Peyer's patch (tissue), 4 donors: Measurements from ENCODE around the gene PLK1. TPM values are rescaled to one million over a fixed set of nuclear protein-coding genes. Genes with fewer than 3 reads are reported as not detected.
"Not testable (repeated sequence)": the region's sequence is repeated elsewhere in the genome, so short reads cannot be mapped to it uniquely, and the experiment has no call there.

ENCODE experiments used
- DNase-seq, 3 donors: peaks; one replicate each; pipeline ENCODE4 v3.0.0-alpha.2; 2017 to 2019
- H3K27ac ChIP-seq, 4 donors: fragments of 200-600 bp; sonication (generic); one replicate each; pipeline ENCODE4 v1.5.1; 2016 to 2019
- H3K27me3 ChIP-seq, 2 donors: fragments of 200-600 bp; sonication (generic); one replicate each; pipeline ENCODE4 v1.5.1; 2019
- H3K36me3 ChIP-seq, 3 donors: fragments of 200-600 bp; sonication (generic); one replicate each; pipeline ENCODE4 v1.5.1; 2016 to 2019
- H3K4me1 ChIP-seq, 4 donors: fragments of 200-600 bp; sonication (generic); one replicate each; pipeline ENCODE4 v1.5.1; 2016 to 2019
- H3K4me3 ChIP-seq, 4 donors: fragments of 200-600 bp; sonication (generic); 1 replicate in 3 of 4; 2 replicates in 1 of 4; pipeline ENCODE4 v1.5.1; 2016 to 2019; ENCODE audit warnings: mild to moderate bottlenecking in 1 of 4
- H3K9me3 ChIP-seq, 4 donors: fragments of 200-600 bp; sonication (generic); one replicate each; pipeline ENCODE4 v1.5.1; 2016 to 2019; ENCODE audit warnings: mild to moderate bottlenecking in 1 of 4
- CTCF ChIP-seq, 6 experiments: fragments of 450-650 bp in 4 of 6; fragments of 200-600 bp in 2 of 6; sonication (generic) in 1 of 6; IDR thresholded peaks; one replicate each; pipeline ENCODE4 v1.5.1; 2017 to 2019; ENCODE audit warnings: antibody characterized with exemption in 6 of 6, mild to moderate bottlenecking in 3 of 6, moderate library complexity in 1 of 6
- POLR2A ChIP-seq, 2 donors: fragments of 450-650 bp; IDR thresholded peaks; one replicate each; pipeline ENCODE4 v1.5.1; 2017; ENCODE audit warnings: antibody characterized with exemption in 2 of 2, mild to moderate bottlenecking in 2 of 2, moderate library complexity in 2 of 2
- total RNA-seq, 4 donors: library from RNA; depleted of rRNA; stranded (reverse); fragments of >200 nt; gene quantifications; one replicate each; pipeline ENCODE4 v1.1.0, GENCODE V29; 2016

The PLK1 gene
- total RNA-seq, 4 donors from 2014 or later: 10.9 to 40.4 (median 11.9) TPM

GRCh38 chr16:23728112-23728477, 49.4 kb downstream of the PLK1 start:
- Histone ChIP-seq H3K9me3 (no peaks in the 10 kb centered on the region), H3K27ac (no peak overlapping the region), H3K36me3 (no peaks in the 10 kb centered on the region), H3K4me1 (no peaks in the 10 kb centered on the region), H3K4me3 (no peak overlapping the region), H3K27me3 (no peaks in the 10 kb centered on the region)
- TF ChIP-seq CTCF (IDR thresholded peaks at IDR 0.05): no peak
- TF ChIP-seq POLR2A (IDR thresholded peaks at IDR 0.05): no peak
- DNase-seq: no peak

GRCh38 chr16:23729503-23730424, 51.1 kb downstream of the PLK1 start:
- Histone ChIP-seq H3K4me3 (no peak overlapping the region), H3K27me3 (no peaks in the 10 kb centered on the region), H3K4me1 (no peaks in the 10 kb centered on the region), H3K9me3 (no peaks in the 10 kb centered on the region), H3K27ac (no peak overlapping the region), H3K36me3 (no peaks in the 10 kb centered on the region)
- DNase-seq: peak in 2 of 3 donors; percentile 56 to 76
- TF ChIP-seq CTCF (IDR thresholded peaks at IDR 0.05) (no peak), POLR2A (IDR thresholded peaks at IDR 0.05) (no peak)

GRCh38 chr16:23734176-23734893, 55.6 kb downstream of the PLK1 start:
- H3K9me3 ChIP-seq: no peaks in the 10 kb centered on the region
- no peak for DNase-seq

GRCh38 chr16:23737423-23738028, 58.8 kb downstream of the PLK1 start:
- H3K9me3 ChIP-seq, H3K27me3 ChIP-seq, H3K36me3 ChIP-seq, H3K4me1 ChIP-seq, H3K27ac ChIP-seq, DNase-seq, H3K4me3 ChIP-seq: not testable (repeated sequence)

More at GRCh38 chr16:23734176-23734893, 55.6 kb downstream of the PLK1 start:
- Histone ChIP-seq H3K27ac (no peak overlapping the region), H3K4me3 (no peak overlapping the region), H3K36me3 (no peaks in the 10 kb centered on the region), H3K4me1 (no peaks in the 10 kb centered on the region), H3K27me3 (no peaks in the 10 kb centered on the region)
- no peak for TF ChIP-seq CTCF (IDR thresholded peaks at IDR 0.05)
- no peak for TF ChIP-seq POLR2A (IDR thresholded peaks at IDR 0.05)

GRCh38 chr16:23739516-23739915, 60.8 kb downstream of the PLK1 start:
- no peak for DNase-seq
- H3K36me3 ChIP-seq: no peaks in the 10 kb centered on the region
- no peaks in the 10 kb centered on the region for H3K27me3 ChIP-seq
- no peak overlapping the region for H3K27ac ChIP-seq
- TF ChIP-seq POLR2A (IDR thresholded peaks at IDR 0.05) (no peak), CTCF (IDR thresholded peaks at IDR 0.05) (no peak)
- H3K4me3 ChIP-seq: no peak overlapping the region
- H3K9me3 ChIP-seq: no peaks in the 10 kb centered on the region
- no peaks in the 10 kb centered on the region for H3K4me1 ChIP-seq

Other genes with a start within 250 kb of the PLK1 start
- gene COG7, start 225.7 kb upstream of the PLK1 start, total RNA-seq: 10 to 100 TPM; 20.1 to 81.7 (median 50.4) TPM
- gene GGA2, start 168.4 kb upstream of the PLK1 start, total RNA-seq: 100 to 1,000 TPM in 1 of 4 donors, 10 to 100 TPM in 3; 13.8 to 254 (median 54.7) TPM
- gene EARS2, start 121.5 kb upstream of the PLK1 start, total RNA-seq: 10 to 100 TPM; 13.8 to 37.4 (median 28.0) TPM
- gene UBFD1, start 121.2 kb upstream of the PLK1 start, total RNA-seq: 10 to 100 TPM; 19.4 to 90.8 (median 37.9) TPM
- 100 to 1,000 TPM in 1 of 4 donors, 10 to 100 TPM in 3; 49.4 to 115 (median 92.8) TPM for gene NDUFAB1, start 82.6 kb upstream of the PLK1 start, total RNA-seq
- gene PALB2, start 37.6 kb upstream of the PLK1 start, total RNA-seq: 10 to 100 TPM; 15.6 to 27.8 (median 19.3) TPM
- 10 to 100 TPM; 14.9 to 58.0 (median 39.2) TPM for gene DCTN5, start 37.4 kb upstream of the PLK1 start, total RNA-seq
- 100 to 1,000 TPM in 2 of 4 donors, 10 to 100 TPM in 2; 70.1 to 149 (median 92.3) TPM for gene ERN2, start 34.3 kb downstream of the PLK1 start, total RNA-seq
- gene CHP2, start 76.1 kb downstream of the PLK1 start, total RNA-seq: 100 to 1,000 TPM in 3 of 4 donors, 10 to 100 TPM in 1; 85.0 to 257 (median 166) TPM
- gene PRKCB, start 157.1 kb downstream of the PLK1 start, total RNA-seq: 10 to 100 TPM in 3 of 4 donors, 1 to 10 TPM in 1; 7.0 to 88.3 (median 15.9) TPM